GM18951 (cell line): ENCODE measurements around the gene LY6G6C.

Source experiments
- POLR2A ChIP-seq: IDR thresholded peaks from 4 replicates; pipeline ENCODE4 v1.6.1; 2011; ENCODE audit warnings: mild to moderate bottlenecking; ENCODE audit not compliant: insufficient read length, insufficient read depth; ENCODE audit errors: extremely low read depth
- in situ Hi-C: fragments of 300-500 bp; cut with MboI; formaldehyde crosslinking; loops from one replicate; pipeline ENCODE4 v1.12.0; 2022; ENCODE audit warnings: low sequenced_read_pairs, mixed read lengths, inconsistent platforms; ENCODE audit not compliant: unreplicated experiment

LY6G6C gene

GRCh38 chr6:31760790-31761189, 39.2 kb upstream of the LY6G6C start:
- TF ChIP-seq POLR2A, result no peak
- in situ Hi-C loops, result no loop called here

- TF ChIP-seq POLR2A, result no peak
- in situ Hi-C loops, result no loop called here
Measured at GRCh38 chr6:31758281-31758680, 36.7 kb upstream of the LY6G6C start.

- TF ChIP-seq POLR2A, result no peak
- in situ Hi-C loops, result no loop called here
Measured at GRCh38 chr6:31752739-31753319, 31.3 kb upstream of the LY6G6C start.

- in situ Hi-C loops, result no loop called here
- no peak for TF ChIP-seq POLR2A
Measured at GRCh38 chr6:31750411-31751022, 29.0 kb upstream of the LY6G6C start.

- in situ Hi-C loops, result no loop called here
- no peak for TF ChIP-seq POLR2A
Measured at GRCh38 chr6:31749301-31750036, 27.9 kb upstream of the LY6G6C start.

- in situ Hi-C loops, result no loop called here
Measured at GRCh38 chr6:31744422-31744821, 22.9 kb upstream of the LY6G6C start.

GRCh38 chr6:31742894-31743293, 21.3 kb upstream of the LY6G6C start:
- in situ Hi-C loops, result no loop called here
- no peak for TF ChIP-seq POLR2A

More at GRCh38 chr6:31744422-31744821, 22.9 kb upstream of the LY6G6C start:
- TF ChIP-seq POLR2A, result no peak

- in situ Hi-C loops, result no loop called here
- no peak for TF ChIP-seq POLR2A
Measured at GRCh38 chr6:31741815-31742214, 20.3 kb upstream of the LY6G6C start.

GRCh38 chr6:31740397-31741223, 19.1 kb upstream of the LY6G6C start:
- in situ Hi-C loops, result no loop called here

GRCh38 chr6:31739639-31740396, 18.3 kb upstream of the LY6G6C start, which contains the start of gene MSH5:
Gene MSH5 (plus strand): TSS chr6:31740005. CDS start chr6:31740467, 462 bp downstream.
- in situ Hi-C loops, result no loop called here
- peak; percentile 65 for TF ChIP-seq POLR2A

More at GRCh38 chr6:31740397-31741223, 19.1 kb upstream of the LY6G6C start:
- no peak for TF ChIP-seq POLR2A

GRCh38 chr6:31737991-31738979, 16.7 kb upstream of the LY6G6C start:
- in situ Hi-C loops, result no loop called here
- peak; percentile 63 for TF ChIP-seq POLR2A
